Stimulated activated CD8-positive, alpha-beta memory T cell treated with anti-CD3 and anti-CD28 coated beads, Interleukin-2, amount 100 ng/mL, for 1 hour (primary cell): ENCODE measurements around the gene COPS6.

Experiments
- DNase-seq, 2 donors: peaks; one replicate each; pipeline ENCODE4 v3.0.0-alpha.2; 2020; ENCODE audit warnings: low read depth in 2 of 2

COPS6 gene

DNA sequence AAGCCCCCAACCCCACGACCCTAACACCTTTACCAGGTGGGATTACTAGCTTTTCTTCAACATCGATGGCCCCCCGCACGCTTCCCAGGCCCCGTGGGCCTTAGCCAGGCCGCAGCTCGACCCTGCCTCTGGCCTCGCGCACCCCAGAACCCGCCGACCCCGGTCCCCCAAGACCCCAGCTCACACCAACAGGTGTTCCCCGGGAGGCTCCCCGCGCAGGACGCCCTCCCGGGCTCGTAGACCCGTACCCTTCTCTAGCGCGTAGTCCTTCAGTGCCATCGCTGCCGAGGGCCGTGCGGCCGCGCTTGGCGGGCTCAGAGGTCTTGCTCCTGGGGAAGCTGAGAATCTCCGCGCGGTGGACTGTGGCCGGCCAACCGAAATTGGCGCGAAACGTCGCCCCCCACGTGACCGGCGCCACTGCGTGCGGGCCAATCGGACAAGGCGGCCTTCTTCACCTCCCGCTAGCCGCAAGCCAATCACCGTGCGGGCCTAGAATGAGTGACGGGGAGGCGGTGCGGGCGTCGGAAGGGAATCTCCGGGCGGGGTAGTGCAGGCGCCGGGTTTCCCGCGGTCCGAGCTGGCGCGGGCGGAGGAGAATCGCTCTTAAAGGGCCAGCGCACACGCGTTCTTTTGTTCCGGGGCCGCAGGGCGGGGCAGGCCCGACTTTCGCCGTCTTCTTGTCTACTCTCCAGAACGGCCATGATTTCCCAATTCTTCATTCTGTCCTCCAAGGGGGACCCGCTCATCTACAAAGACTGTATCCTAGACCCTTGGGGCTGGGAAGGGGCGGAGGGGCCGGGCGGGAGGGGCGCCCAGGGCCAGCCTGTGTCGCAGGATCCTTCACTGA lies 12.5 kb downstream of the COPS6 start, which contains the start of the genes AP4M1 and MCM7:
Gene AP4M1, plus strand, starts transcription at position 628 of the 847 bp plus-strand sequence. Its CDS starts 72 bp downstream, at position 700.
Gene MCM7, minus strand, starts transcription at position 382 of the 847 bp plus-strand sequence. Its CDS starts 103 bp downstream, at position 279.
- DNase-seq = peak; percentile 89 to 92

DNA sequence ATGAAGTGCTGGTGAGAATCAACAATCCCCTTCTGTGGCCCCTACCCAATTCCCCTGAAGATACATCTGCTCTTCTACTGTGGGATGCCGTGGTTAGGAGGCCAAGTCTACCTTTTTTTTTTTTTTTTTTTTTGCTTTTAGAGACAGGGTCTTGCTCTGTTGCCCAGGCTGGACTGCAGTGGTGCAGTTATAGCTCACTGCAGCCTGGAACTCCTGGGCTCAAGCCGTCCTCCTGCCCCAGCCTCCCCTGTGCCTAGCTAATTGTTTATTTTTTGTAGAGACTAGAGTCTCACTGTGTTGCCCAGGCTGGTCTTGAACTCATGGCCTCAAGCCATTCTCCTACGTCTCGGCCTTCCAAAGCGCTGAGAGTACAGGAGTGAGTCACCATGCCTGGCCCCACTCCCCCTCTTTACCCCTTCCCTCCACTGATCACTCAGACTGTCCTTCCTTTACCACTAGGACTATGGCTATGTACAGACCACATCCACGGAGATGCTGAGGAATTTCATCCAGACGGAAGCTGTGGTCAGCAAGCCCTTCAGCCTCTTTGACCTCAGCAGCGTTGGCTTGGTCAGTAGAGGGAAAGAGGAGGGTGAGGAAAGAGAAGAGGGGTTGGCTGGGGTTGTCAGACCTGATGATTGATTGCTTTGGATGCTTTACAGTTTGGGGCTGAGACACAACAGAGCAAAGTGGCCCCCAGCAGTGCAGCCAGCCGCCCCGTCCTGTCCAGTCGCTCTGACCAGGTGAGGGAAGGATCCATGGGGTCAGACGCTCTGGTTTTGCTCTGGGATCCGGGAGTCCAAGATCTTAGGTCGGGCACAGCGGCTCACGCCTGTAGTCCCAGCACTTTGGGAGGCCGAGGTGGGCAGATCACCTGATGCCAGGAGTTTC lies 14.4 kb downstream of the COPS6 start:
- no peak for DNase-seq

DNA sequence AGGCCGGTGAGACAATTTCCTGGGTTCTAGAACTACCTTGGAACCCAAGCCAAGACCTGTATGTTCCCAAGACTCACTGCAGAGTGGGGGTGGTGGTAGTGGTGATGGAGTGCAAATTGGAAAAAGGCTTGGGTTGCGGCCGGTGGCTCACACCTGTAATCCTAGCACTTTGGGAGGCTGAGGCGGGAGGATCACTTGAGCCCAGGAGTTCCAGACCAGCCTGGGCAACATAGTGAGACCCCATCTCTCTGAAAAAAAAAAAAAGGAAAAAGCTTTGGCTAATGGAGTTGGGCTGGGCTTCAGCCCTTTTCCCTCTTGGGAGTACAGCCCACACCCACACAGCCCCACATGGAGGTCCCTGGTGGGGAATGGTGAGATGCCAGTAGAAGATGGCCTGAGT lies 16.8 kb downstream of the COPS6 start:
- DNase-seq = no peak

DNA sequence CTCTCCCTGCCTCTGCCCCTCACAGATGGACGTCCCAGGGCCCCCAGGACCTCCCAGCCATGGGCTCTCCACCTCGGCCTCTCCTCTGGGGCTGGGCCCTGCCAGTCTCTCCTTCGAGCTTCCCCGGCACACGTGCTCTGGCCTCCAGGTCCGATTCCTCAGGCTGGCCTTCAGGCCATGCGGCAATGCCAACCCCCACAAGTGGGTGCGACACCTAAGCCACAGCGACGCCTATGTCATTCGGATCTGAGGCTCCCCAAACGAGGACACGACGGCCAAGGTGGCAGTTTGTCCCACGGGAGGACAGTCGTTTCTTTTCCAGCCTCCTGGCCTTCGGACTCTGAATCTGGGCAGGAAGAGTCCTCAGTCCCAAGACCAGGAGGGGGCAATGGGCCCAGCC lies 17.9 kb downstream of the COPS6 start:
- no peak for DNase-seq

DNA sequence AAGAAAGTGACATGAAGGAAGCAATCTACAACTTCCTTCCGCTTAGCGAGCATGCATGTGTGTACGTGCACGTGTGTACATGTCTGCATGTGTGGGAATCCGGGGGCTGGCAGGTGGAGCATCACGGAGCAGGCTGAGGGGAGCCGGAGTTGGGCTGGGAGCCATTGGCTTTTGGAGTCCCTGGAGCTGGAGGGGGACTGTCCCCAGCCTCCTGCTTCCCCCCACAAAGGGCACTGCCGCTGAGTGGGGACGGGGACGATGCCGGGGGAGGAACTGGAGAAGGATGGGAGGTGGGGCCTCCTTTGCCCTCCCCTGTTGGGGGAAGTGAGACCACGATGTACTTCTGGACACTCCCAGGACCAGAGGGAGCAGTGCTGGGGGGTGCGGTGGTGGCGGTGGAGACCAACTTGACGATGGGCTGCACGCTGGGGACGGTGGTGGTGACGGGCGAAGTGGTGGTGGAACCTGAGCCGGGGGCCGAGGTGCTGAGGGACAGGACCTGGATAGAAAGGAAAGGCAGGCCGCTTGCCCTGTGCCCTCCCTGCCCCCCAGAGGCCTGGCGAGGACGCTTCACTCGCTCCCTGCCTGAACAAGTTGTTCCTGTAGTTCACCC lies 18.5 kb downstream of the COPS6 start:
- DNase-seq = no peak

DNA sequence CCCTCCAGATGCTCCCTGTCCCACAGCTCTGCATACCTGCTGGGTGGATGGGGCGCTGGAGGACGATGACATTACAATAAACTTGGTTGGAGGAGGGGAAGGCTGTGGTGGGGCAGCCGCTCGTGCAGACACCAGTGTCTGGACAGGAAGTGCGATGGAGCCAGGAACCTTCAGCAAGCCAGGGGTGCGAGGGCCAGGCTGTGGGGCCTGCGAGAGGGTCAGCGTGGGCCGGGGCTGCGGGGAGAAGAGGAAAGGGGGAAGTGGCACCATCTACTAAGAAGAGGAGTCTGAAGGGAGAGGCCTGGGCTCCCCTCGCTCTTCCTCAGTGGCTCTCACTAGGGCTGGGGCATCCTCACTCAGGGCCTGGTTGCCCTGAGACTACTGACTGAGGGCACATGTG lies 19.1 kb downstream of the COPS6 start:
- DNase-seq = no peak

DNA sequence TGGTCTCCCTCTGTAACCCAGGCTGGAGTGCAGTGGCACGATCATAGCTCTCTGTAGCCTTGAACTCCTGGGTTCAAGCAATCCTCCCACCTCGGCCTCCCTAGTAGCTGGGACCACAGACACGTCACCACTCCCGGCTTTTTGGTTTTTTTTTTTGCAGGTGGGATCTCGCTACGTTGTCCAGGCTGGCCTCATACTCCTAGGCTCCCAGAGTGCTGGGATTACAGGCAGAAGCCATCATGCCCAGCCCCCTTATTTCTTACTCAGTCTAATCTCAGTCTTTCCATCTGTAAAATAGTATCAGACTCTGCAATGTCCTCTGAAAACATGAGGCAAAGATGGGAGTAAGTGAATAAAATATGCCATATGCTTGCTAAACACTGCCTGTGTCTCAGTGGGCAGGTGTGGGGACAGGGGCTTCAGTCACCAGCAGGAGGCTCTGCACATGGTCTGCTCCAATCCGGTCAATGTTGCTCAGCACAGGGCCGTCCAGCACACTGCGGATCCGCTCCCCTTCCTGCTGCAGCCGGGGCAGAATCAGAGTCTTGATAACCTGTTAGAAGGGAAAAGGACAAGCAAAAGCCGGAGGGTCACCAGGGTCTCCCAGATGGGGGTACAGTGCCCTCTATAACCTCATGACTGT lies 20.9 kb downstream of the COPS6 start:
- DNase-seq = no peak

DNA sequence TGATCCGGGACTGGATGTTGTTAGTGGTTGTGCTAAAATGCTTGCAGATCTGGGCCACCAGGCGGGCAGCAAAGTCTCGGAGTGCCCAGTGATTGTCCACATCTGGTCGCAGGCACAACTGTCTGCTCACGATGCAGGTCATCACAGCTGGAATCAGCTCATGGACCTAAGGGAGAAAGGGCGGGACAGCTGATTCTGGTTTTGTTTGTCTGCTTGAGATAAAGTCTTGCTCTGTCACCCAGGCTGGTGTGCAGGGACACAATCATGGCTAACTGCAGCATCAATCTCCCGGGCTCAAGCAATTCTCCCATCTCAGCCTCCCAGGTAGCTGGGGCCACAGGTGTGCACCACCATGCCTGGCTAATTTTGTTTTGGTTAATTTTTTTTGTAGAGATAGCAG lies 22.4 kb downstream of the COPS6 start:
- DNase-seq = no peak

DNA sequence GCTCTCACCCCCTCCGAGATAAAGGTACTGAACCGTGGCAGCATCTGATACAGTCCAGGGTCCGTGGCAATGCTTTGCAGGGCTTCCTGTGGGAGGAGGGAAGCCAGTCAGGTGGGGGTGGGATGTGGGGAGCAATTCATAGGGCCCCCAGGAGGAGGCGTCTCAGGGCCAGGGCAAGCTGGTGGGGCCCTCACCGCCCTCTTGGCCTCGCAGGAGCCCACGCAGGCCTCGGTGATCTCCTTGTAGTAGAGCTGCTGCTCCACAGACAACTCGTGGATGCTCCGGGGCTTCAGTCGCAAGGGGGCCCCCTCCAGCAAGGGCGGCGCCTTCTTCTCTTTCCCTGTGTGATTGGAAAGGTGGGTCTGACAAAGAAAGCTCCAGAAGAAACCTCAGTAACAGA lies 23.1 kb downstream of the COPS6 start:
- no peak for DNase-seq

DNA sequence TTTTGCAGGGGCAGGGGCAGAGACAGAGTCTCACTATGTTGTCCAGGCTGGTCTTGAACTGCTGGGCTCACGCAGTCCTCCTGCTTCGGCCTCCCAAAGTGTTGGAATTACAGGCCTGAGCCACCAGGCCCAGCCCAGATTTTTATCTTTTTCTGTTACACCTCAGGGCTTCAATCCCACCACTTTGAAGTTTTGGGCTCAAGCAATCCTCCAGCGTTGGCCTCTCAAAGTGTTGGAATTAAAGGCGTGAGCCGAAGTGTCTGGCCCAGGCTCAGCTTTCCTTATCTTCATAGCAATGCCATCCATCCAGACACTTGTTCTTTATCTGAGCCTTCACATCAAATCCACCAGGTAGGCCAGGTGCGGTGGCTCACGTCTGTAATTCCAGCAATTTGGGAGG lies 26.3 kb downstream of the COPS6 start:
- no peak for DNase-seq

DNA sequence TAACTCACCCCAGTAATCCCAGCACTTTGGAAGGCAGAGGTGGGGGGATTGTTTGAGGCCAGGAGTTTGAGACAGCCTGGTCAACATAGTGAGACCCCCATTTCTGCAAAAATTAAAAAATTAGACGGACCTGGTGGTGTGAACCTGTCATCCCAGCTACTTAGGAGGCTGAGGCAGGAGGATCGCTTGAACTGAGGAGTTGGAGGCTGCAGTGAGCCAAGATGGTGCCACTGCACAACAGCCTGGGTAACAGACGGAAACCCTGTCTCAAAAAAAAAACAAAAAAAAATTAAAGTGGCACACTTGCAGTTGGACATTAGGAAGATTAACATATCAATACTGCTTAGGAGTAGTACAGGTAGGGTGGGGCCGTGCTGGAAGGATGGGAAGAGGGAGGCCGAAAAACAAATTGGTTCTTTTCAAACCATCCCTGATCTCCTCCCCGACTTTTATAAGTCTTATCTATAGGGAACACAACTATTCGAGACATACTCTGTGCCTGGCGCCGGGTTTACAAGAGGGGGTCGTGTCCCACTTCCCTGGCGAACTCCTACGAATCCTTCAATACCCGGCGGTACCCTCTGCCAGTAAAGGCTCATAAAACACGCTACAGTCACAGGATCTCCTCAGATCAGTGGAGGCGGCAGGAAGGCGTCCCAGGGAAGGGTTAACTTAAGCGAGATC lies 29.8 kb downstream of the COPS6 start:
- no peak for DNase-seq

DNA sequence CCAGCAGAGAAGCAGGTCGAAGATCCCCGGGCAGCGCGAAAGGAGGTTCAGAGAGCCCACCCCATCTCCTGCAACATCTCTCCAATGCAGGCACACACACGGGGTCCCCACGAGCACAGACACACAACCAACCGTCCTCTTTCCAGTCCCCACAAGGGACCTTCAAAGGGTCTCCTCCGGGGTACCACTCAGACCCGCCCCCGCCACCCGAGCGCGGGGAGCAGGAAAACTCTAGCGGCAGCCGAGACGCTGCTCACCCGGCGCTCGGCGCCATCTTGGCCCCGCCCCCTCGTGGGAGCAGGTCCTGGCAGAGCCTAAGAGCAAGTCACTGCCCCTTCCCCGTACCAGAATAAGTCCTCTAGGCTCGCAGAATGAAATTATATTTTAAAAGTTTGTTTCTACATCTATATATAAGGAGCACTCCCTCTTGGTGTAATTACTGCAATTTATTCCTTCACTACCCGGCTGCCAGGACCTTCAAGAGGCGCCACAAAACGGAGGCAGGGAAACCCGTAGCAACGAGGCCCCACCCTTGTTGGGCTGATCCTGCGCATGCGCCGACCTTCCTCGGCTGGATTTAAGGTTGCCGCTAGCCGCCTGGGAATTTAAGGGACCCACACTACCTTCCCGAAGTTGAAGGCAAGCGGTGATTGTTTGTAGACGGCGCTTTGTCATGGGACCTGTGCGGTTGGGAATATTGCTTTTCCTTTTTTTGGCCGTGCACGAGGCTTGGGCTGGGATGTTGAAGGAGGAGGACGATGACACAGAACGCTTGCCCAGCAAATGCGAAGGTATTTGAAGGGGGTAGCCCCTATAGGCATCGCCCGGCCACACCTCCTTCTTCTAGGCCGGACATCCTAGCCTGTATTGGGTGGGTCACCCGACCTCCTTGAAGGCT lies 30.6 kb downstream of the COPS6 start, which contains the start of the genes CNPY4 and TAF6:
Gene CNPY4, plus strand, starts transcription at position 563 of the 898 bp plus-strand sequence. Its CDS starts 111 bp downstream, at position 674.
Gene TAF6, minus strand, starts transcription at position 287 of the 898 bp plus-strand sequence. CDS start 5,149 bp downstream, outside the sequence.
- peak; percentile 87 to 92 for DNase-seq

DNA sequence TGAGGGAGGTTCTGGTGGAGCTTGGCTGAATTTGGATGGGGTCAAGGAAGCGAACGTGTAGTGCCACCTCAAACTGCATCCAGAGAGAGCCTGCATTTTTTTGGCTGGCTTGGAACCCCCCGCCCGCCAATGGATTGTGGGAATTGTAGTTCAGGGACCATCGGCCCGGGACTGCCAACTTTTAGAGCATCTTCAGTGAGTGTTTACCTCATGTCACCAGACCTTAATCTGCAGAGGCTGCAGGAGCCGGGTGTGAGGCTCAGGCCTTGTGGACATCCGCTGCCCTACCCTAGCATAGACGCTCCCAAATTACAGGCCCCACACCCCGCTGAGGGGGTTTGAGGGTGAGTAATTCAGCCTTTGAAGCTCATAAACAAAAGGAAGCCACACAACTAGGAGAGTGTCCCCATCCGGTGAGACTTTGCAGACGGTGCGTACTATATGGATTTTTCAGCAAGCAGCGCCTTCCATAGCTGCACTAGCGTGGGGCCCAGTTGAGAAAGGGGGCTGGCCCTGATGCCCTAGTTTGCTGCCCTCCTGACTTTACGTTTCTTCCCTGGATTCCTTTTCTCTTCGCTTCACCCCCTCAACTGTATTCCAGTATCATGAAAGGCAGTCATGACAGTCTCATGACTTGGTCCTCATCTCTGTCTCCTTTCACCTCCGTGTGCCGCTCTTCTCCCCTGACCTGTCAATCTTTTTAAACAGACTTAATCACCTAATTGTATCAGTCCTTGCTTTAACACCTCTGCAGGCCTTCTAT lies 31.4 kb downstream of the COPS6 start:
- DNase-seq = peak in 1 of 2 donors; percentile 49

DNA sequence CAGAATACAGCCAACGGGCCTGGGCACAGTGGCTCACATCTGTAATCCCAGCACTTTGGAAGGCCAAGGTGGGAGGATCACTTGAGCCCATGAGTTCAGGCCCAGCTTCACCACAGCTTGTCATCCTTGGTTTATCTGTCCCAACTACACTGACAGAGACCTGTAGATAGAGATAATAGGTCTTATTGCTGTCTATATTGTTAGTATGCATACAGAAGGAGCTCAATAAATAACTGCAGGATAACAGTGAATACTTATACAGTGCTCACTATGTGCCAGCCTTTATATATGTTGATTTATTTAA lies 31.9 kb downstream of the COPS6 start:
- no peak for DNase-seq

DNA sequence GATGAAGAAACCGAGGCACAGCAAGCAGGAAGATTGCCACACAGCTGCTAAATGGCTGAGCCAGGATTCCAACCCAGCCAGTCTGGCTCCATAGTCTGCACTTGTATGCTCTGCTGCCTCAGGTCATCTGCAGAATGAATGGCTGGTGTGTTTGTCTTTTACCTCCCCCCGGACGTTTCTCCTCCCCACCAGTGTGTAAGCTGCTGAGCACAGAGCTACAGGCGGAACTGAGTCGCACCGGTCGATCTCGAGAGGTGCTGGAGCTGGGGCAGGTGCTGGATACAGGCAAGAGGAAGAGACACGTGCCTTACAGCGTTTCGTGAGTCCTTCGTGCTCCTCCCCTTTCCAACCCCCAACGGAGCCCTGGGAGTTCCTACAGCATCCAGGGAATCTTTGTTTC lies 33.3 kb downstream of the COPS6 start:
- no peak for DNase-seq

DNA sequence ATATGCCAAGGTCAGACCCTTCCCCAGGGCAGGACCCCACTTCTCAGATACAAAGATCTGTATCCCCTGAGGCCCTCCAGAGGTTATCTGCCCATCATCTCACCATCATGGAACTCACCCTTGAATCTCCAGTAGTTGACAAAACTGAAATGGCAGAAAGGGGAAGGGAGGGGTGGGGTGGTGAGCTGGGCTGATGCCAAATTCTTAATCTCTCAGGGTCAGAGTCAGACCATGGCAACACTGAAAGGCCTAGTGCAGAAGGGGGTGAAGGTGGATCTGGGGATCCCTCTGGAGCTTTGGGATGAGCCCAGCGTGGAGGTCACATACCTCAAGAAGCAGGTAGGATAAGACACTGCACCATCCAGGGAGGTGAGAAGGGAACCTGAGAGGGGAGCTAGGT lies 33.8 kb downstream of the COPS6 start:
- no peak for DNase-seq

DNA sequence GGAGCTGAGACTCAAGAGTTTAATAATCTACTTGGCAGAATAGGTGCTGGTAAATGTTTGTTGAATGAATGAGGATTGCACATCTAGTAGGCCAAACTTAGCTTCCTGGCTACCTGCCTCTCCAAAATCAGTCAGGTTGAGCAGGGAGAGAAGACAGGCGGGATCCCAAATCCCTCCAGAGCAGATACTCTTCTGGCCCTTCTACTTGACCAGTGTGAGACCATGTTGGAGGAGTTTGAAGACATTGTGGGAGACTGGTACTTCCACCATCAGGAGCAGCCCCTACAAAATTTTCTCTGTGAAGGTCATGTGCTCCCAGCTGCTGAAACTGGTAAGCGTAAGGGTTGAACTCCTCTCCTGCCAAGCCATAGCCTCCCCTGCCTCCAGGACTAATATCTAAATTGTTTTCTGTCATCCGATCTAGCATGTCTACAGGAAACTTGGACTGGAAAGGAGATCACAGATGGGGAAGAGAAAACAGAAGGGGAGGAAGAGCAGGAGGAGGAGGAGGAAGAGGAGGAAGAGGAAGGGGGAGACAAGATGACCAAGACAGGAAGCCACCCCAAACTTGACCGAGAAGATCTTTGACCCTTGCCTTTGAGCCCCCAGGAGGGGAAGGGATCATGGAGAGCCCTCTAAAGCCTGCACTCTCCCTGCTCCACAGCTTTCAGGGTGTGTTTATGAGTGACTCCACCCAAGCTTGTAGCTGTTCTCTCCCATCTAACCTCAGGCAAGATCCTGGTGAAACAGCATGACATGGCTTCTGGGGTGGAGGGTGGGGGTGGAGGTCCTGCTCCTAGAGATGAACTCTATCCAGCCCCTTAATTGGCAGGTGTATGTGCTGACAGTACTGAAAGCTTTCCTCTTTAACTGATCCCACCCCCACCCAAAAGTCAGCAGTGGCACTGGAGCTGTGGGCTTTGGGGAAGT lies 35.8 kb downstream of the COPS6 start:
- DNase-seq = no peak
